IMR-90 (cell line): ENCODE results near the gene SURF6. TPM values are rescaled to one million over a fixed set of nuclear protein-coding genes. Genes with fewer than 3 reads are reported as not detected.
"Not testable (repeated sequence)": the region's sequence is repeated elsewhere in the genome, so short reads cannot be mapped to it uniquely, and the experiment has no call there.

ENCODE experiments used
- ATAC-seq: fragments of 200-7000 bp; cut with Tn5 transposase; 2 replicates; pipeline ENCODE4 v1.9.1; 2020; ENCODE audit warnings: low read depth, mild to moderate bottlenecking, moderate library complexity
- BruUV-seq: library from RNA; stranded (reverse); fragments of 400-500 nt; replicated peaks from 2 replicates; lab custom pipeline; 2021; lab: Mats Ljungman, UMichigan
- CTCF ChIA-PET: fragments of 300-600 bp; formaldehyde crosslinking; extraction: SDS; loops from one replicate; lab custom pipeline; 2021; ENCODE audit warnings: antibody characterized with exemption; lab: Yijun Ruan, JAX
- POLR2A ChIA-PET: fragments of 300-600 bp; sonication (Branson Sonifier 250); formaldehyde crosslinking; loops from one replicate; lab custom pipeline; 2022; ENCODE audit warnings: antibody characterized with exemption; ENCODE audit not compliant: unreplicated experiment; lab: Charles Lee
- DNase-seq: peaks from one replicate; pipeline ENCODE4 v3.0.0; 2013
- H2AFZ ChIP-seq: replicated peaks from 2 replicates; pipeline ENCODE3; 2013; ENCODE audit warnings: low read length, mild to moderate bottlenecking; ENCODE audit not compliant: poor library complexity
- H2AK5ac ChIP-seq: 2 replicates; pipeline ENCODE4 v1.6.1; 2013; ENCODE audit warnings: low read depth, low read length, inconsistent platforms
- H2AK9ac ChIP-seq: replicated peaks from 2 replicates; pipeline ENCODE3; 2013; ENCODE audit warnings: mild to moderate bottlenecking, low read depth, low read length, moderate library complexity; ENCODE audit not compliant: poor library complexity
- H2BK120ac ChIP-seq: 2 replicates; pipeline ENCODE4 v1.6.1; 2013; ENCODE audit warnings: low read depth, low read length, inconsistent platforms
- H2BK15ac ChIP-seq: 3 replicates; pipeline ENCODE4 v1.6.1; 2013; ENCODE audit warnings: low read depth, low read length, inconsistent platforms
- H2BK20ac ChIP-seq: 2 replicates; pipeline ENCODE4 v1.6.1; 2013; ENCODE audit warnings: low read depth, mild to moderate bottlenecking, inconsistent platforms, low read length, moderate library complexity
- H2BK5ac ChIP-seq: 2 replicates; pipeline ENCODE4 v1.6.1; 2013; ENCODE audit warnings: mild to moderate bottlenecking, low read depth, low read length, inconsistent platforms; ENCODE audit not compliant: poor library complexity, severe bottlenecking
- H3K14ac ChIP-seq: replicated peaks from 2 replicates; pipeline ENCODE4 v1.6.1; 2013; ENCODE audit warnings: low read depth, low read length, inconsistent platforms
- H3K18ac ChIP-seq: 2 replicates; pipeline ENCODE4 v1.6.1; 2013; ENCODE audit warnings: low read depth, low read length, control low read depth
- H3K23ac ChIP-seq: 2 replicates; pipeline ENCODE4 v1.6.1; 2013; ENCODE audit warnings: low read depth, low read length, inconsistent platforms
- H3K27ac ChIP-seq: 2 replicates; pipeline ENCODE4 v1.5.1; 2013; ENCODE audit warnings: mild to moderate bottlenecking, control low read depth, low read length; ENCODE audit not compliant: insufficient read depth
- H3K27me3 ChIP-seq: 2 replicates; pipeline ENCODE4 v1.6.1; 2013; ENCODE audit warnings: low read length; ENCODE audit not compliant: control insufficient read depth, insufficient read depth
- H3K36me3 ChIP-seq: 2 replicates; pipeline ENCODE4 v1.6.1; 2013; ENCODE audit warnings: low read length, mixed read lengths; ENCODE audit not compliant: control insufficient read depth, insufficient read depth
- H3K4ac ChIP-seq: 2 replicates; pipeline ENCODE4 v1.6.1; 2013; ENCODE audit warnings: low read depth, low read length, inconsistent platforms
- H3K4me1 ChIP-seq: 2 replicates; pipeline ENCODE4 v1.6.1; 2013; ENCODE audit warnings: low read length, mixed read lengths; ENCODE audit not compliant: control insufficient read depth, insufficient read depth
- H3K4me2 ChIP-seq: 2 replicates; pipeline ENCODE4 v1.6.1; 2013; ENCODE audit warnings: low read depth, mild to moderate bottlenecking, control low read depth, low read length, moderate library complexity
- H3K4me3 ChIP-seq: 2 replicates; pipeline ENCODE4 v1.5.1; 2013; ENCODE audit warnings: low read depth, mild to moderate bottlenecking, control low read depth, low read length, moderate library complexity; ENCODE audit not compliant: insufficient read depth
- H3K56ac ChIP-seq: 2 replicates; pipeline ENCODE4 v1.6.1; 2013; ENCODE audit warnings: low read length, inconsistent platforms; ENCODE audit not compliant: insufficient read depth; ENCODE audit errors: extremely low read depth
- H3K79me1 ChIP-seq, 2 experiments: 2 replicates each; pipeline ENCODE4 v1.6.1; 2013; ENCODE audit warnings: low read length in 2 of 2, inconsistent platforms in 1 of 2, low read depth in 1 of 2
- H3K9ac ChIP-seq: 2 replicates; pipeline ENCODE4 v1.6.1; 2013; ENCODE audit warnings: low read depth, low read length, control low read depth
- H3K9me1 ChIP-seq: 2 replicates; pipeline ENCODE4 v1.6.1; 2013; ENCODE audit warnings: low read length, inconsistent platforms; ENCODE audit not compliant: insufficient read depth
- H3K9me3 ChIP-seq: 2 replicates; pipeline ENCODE4 v1.6.1; 2013; ENCODE audit warnings: low read length; ENCODE audit not compliant: control insufficient read depth, insufficient read depth
- H4K20me1 ChIP-seq: 2 replicates; pipeline ENCODE4 v1.6.1; 2013; ENCODE audit warnings: low read length, inconsistent platforms; ENCODE audit not compliant: insufficient read depth
- H4K5ac ChIP-seq: 2 replicates; pipeline ENCODE4 v1.6.1; 2013; ENCODE audit warnings: mild to moderate bottlenecking, low read depth, low read length, control low read depth
- H4K8ac ChIP-seq, 2 experiments: 2 replicates each; pipeline ENCODE4 v1.6.1; 2013; ENCODE audit warnings: low read depth in 2 of 2, low read length in 2 of 2, control low read depth in 1 of 2, inconsistent platforms in 1 of 2
- H4K91ac ChIP-seq: 2 replicates; pipeline ENCODE4 v1.6.1; 2013; ENCODE audit warnings: low read depth, low read length, inconsistent platforms; ENCODE audit not compliant: insufficient read depth
- FOS ChIP-seq: fragments of 150-350 bp; IDR thresholded peaks from 2 replicates; pipeline ENCODE4 v1.6.1; 2016; ENCODE audit warnings: low read depth, low read length
- RFX5 ChIP-seq: IDR thresholded peaks from 2 replicates; pipeline ENCODE4 v1.8.0; 2012; ENCODE audit warnings: low read depth, mild to moderate bottlenecking, low read length, moderate library complexity
- WGBS, 2 experiments: methylation state at CpG; one replicate each; pipeline versions ENCODE4 v1.1.5 to v1.1.7; 2013; ENCODE audit warnings: missing lambda C conversion rate in 2 of 2; ENCODE audit not compliant: insufficient read length in 1 of 2; ENCODE audit errors: extremely low coverage in 2 of 2; 5-methylcytosine and 5-hydroxymethylcytosine counted together
- dilution Hi-C: fragments of 300-500 bp; cut with HindIII; formaldehyde crosslinking; loops from one replicate; pipeline ENCODE4 v1.14.3; 2018; ENCODE audit warnings: low sequenced_read_pairs; ENCODE audit not compliant: unreplicated experiment
- in situ Hi-C: fragments of 300-500 bp; cut with MboI; formaldehyde crosslinking; loops from 3 replicates; pipeline ENCODE4 v1.14.3; 2019; ENCODE audit warnings: low sequenced_read_pairs, inconsistent platforms, mixed read lengths
- intact Hi-C: fragments of 100-400 bp; cut with micrococcal nuclease; formaldehyde crosslinking; loops from 2 replicates; pipeline ENCODE4 v1.10.0; 2022
- polyA plus RNA-seq, 3 experiments: library from polyadenylated mRNA; depleted of rRNA; stranded (reverse); fragments of >200 nt; gene quantifications; 2 replicates each; pipeline ENCODE4 v1.2.3, GENCODE V29; 2012; ENCODE audit warnings: low replicate concordance in 1 of 3
- total RNA-seq: library from RNA; depleted of rRNA; stranded (reverse); fragments of >200 nt; gene quantifications from 2 replicates; pipeline ENCODE4 v1.2.3, GENCODE V29; 2012

The SURF6 gene
- total and polyA plus RNA-seq, 2 of the 4 experiments (the other 2 are of a cell fraction) = 6.1 to 12.8 TPM

DNA sequence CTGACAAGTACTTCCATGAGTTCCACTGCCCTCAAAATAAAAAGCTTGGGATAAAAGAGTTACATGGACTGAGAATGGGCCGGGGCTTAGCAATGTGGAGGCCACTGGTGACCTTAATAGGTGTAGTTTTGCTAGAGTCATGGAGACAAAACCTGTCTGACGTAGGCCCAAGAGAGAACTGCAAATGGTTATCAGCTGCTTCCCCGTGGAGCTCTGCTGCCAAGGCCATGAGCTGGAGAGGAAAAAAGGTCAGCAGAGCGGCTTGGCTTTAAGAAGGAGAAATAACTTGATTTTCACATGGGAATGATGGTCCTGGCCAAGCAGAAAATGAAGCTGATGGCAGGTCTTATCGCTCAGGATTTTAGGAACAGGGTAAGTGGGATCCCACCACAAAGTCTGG is 3.7 kb upstream of the SURF6 start:
- H2AFZ ChIP-seq = no peak overlapping the region
- TF ChIP-seq RFX5 (no peak), FOS (no peak)
- H4K91ac ChIP-seq = no peak overlapping the region
- H2BK5ac ChIP-seq = no peak overlapping the region
- H3K9me3 ChIP-seq = no peaks in the 10 kb centered on the region
- H4K8ac ChIP-seq = no peak overlapping the region
- H3K27me3 ChIP-seq = no peaks in the 10 kb centered on the region
- H4K20me1 ChIP-seq = no peaks in the 10 kb centered on the region
- no peak overlapping the region for H4K5ac ChIP-seq
- H2AK9ac ChIP-seq = no peak overlapping the region
- no peaks in the 10 kb centered on the region for H3K4me1 ChIP-seq
- in situ Hi-C loops = no loop called here
- H3K14ac ChIP-seq = no peak overlapping the region
- H3K4me2 ChIP-seq = no peak overlapping the region
- no peak overlapping the region for H3K56ac ChIP-seq
- H3K9ac ChIP-seq = no peak overlapping the region
- no peak overlapping the region for H3K18ac ChIP-seq
- H3K23ac ChIP-seq = no peak overlapping the region
- BruUV-seq = no TSS peak
- dilution Hi-C loops = no loop called here
- no peak overlapping the region for H3K4me3 ChIP-seq
- intact Hi-C loops = no loop called here
- H2AK5ac ChIP-seq = no peak overlapping the region
- H3K79me1 ChIP-seq = peaks cover 9 to 31% of the 10 kb centered on the region in 2 experiments
- H3K36me3 ChIP-seq = peaks cover 51% of the 10 kb centered on the region
- H2BK120ac ChIP-seq = no peak overlapping the region
- H2BK15ac ChIP-seq = no peak overlapping the region
- ChIA-PET CTCF (interaction anchor here (0.6 kb wide), 1 partner anchor 20 kb away, joined by 4 read pairs; no protein-coding TSS in a partner anchor), POLR2A (no interaction called here)
- H3K9me1 ChIP-seq = peaks cover 6% of the 10 kb centered on the region; the same call in 1 of the 2 replicates
- DNase-seq (no peak), ATAC-seq (no peak)
- H3K4ac ChIP-seq = no peak overlapping the region
- no peak overlapping the region for H2BK20ac ChIP-seq
- no peak overlapping the region for H3K27ac ChIP-seq
- WGBS, 2 experiments = 100% methylated on average over 1 of the region's 5 CpGs; no CpG with 5 or more reads in 1 of the 2 experiments

DNA sequence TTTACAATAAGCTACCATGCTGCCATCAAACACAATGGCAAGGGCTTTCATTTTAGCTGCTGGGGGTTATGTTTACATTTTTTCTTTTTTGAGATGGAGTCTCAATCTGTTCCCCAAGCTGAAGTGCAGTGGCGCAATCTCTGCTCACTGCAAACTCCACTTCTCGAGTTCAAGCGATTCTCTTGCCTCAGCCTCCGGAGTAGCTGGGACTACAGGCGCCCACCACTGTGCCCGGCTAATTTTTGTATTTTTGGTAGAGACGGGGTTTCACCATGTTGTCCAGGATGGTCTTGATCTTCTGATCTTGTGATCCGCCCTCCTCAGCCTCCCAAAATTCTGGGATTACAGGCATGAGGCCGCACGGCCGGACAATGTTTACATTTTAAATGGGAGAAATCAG is 1.1 kb downstream of the SURF6 start:
- H4K20me1 ChIP-seq = not testable (repeated sequence)
- H3K36me3 ChIP-seq = peaks cover 42% of the 10 kb centered on the region

More for the DNA sequence above, 1.1 kb downstream of the SURF6 start:
- WGBS, 2 experiments = 95% methylated on average over 4 of the region's 11 CpGs; no CpG with 5 or more reads in 1 of the 2 experiments
- H3K56ac ChIP-seq, H2AK9ac ChIP-seq, H3K27ac ChIP-seq, H4K8ac ChIP-seq, H3K4me1 ChIP-seq, dilution Hi-C loops, H4K5ac ChIP-seq, H2BK15ac ChIP-seq, POLR2A ChIA-PET, BruUV-seq, ATAC-seq, H3K18ac ChIP-seq, H4K91ac ChIP-seq, H2AFZ ChIP-seq, H3K9me3 ChIP-seq, H3K4ac ChIP-seq, in situ Hi-C loops, H3K14ac ChIP-seq, H3K23ac ChIP-seq, H2BK120ac ChIP-seq, H2AK5ac ChIP-seq, intact Hi-C loops, H2BK5ac ChIP-seq, H3K4me3 ChIP-seq, H2BK20ac ChIP-seq, H3K27me3 ChIP-seq, DNase-seq: not testable (repeated sequence)
- H3K9me1 ChIP-seq = peaks cover 10% of the 10 kb centered on the region; the same call in 1 of the 2 replicates
- peak overlapping the region; percentile 82; the same call in 1 of the 2 replicates for H3K9ac ChIP-seq
- CTCF ChIA-PET = interaction anchor here (0.5 kb wide), 1 partner anchor 137 kb away, joined by 3 read pairs; no protein-coding TSS in a partner anchor
- H3K4me2 ChIP-seq = peak overlapping the region; percentile 95; the same call in 1 of the 2 replicates
- H3K79me1 ChIP-seq = peaks cover 17 to 34% of the 10 kb centered on the region in 2 experiments
